ENCODE results near the gene ARHGAP23.

DNA sequence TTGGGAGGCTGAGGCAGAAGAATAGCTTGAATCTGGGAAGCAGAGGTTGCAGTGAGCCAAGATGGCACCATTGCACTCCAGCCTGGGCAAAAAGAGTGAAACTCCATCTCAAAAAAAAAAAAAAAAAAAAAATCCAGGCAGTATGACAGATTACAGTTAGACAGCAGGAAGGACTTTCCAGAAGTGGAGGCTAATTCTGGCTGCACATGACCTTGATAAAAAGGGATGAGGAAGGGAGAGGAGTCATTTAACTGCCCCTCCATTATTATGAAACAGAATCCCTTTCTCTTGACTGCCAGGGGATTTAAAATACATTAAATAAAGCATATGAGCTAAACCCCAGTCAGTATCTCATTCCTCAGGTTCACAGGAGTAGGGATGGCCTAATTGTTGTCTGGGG, 1.8 kb upstream of the ARHGAP23 start:
- TF ChIP-seq CTCF (IDR thresholded peaks at IDR 0.05; ENCODE audit: borderline replicate concordance, extremely low read depth, low read length, poor library complexity, severe bottlenecking) = no peak
- no peak for TF ChIP-seq EZH2 (IDR thresholded peaks at IDR 0.05; ENCODE audit: borderline replicate concordance, low read depth, low read length, severe bottlenecking)

All from DND-41 (cell line).